Renal cortical epithelial cell (primary cell): ENCODE results near the gene UMAD1. TPM values are rescaled to one million over a fixed set of nuclear protein-coding genes. Genes with fewer than 3 reads are reported as not detected.
"Not testable (repeated sequence)": the region's sequence is repeated elsewhere in the genome, so short reads cannot be mapped to it uniquely, and the experiment has no call there.

Experiments
- DNase-seq: peaks from one replicate; pipeline ENCODE4 v3.0.0-alpha.2; 2011; ENCODE audit warnings: low read depth
- total RNA-seq: library from RNA; depleted of rRNA; stranded (reverse); fragments of >200 nt; gene quantifications from 2 replicates; pipeline ENCODE4 v1.2.3, GENCODE V29; 2014

The UMAD1 gene
- total RNA-seq, 1 donor from 2014 or later = 24.2 TPM

- no peak for DNase-seq
Measured at GRCh38 chr7:7652798-7653540, 12.4 kb downstream of the UMAD1 start.

GRCh38 chr7:7653593-7654187 is 13.1 kb downstream of the UMAD1 start:
- no peak for DNase-seq

GRCh38 chr7:7654964-7655715 is 14.6 kb downstream of the UMAD1 start:
- DNase-seq = no peak

- DNase-seq = not testable (repeated sequence)
Measured at GRCh38 chr7:7656459-7656858, 15.9 kb downstream of the UMAD1 start.

GRCh38 chr7:7662527-7662926 is 22.0 kb downstream of the UMAD1 start:
- no peak for DNase-seq

- no peak for DNase-seq
Measured at GRCh38 chr7:7664291-7664690, 23.7 kb downstream of the UMAD1 start.

- no peak for DNase-seq
Measured at GRCh38 chr7:7665031-7665430, 24.5 kb downstream of the UMAD1 start.

- DNase-seq = no peak
Measured at GRCh38 chr7:7667187-7667586, 26.6 kb downstream of the UMAD1 start.

- DNase-seq = no peak
Measured at GRCh38 chr7:7668706-7669105, 28.2 kb downstream of the UMAD1 start.

GRCh38 chr7:7670490-7670889 is 29.9 kb downstream of the UMAD1 start:
- no peak for DNase-seq

- no peak for DNase-seq
Measured at GRCh38 chr7:7671361-7671760, 30.8 kb downstream of the UMAD1 start.

- no peak for DNase-seq
Measured at GRCh38 chr7:7672545-7673239, 32.1 kb downstream of the UMAD1 start.

GRCh38 chr7:7673240-7673550 is 32.6 kb downstream of the UMAD1 start:
- no peak for DNase-seq

- no peak for DNase-seq
Measured at GRCh38 chr7:7675686-7676085, 35.1 kb downstream of the UMAD1 start.

- peak; percentile 10 for DNase-seq
Measured at GRCh38 chr7:7679640-7680039, 39.1 kb downstream of the UMAD1 start.

- peak; percentile 83 for DNase-seq
Measured at GRCh38 chr7:7681191-7681935, 40.8 kb downstream of the UMAD1 start.

- DNase-seq = no peak
Measured at GRCh38 chr7:7681936-7682329, 41.4 kb downstream of the UMAD1 start.

GRCh38 chr7:7682861-7683260 is 42.3 kb downstream of the UMAD1 start:
- no peak for DNase-seq

GRCh38 chr7:7686811-7687508 is 46.4 kb downstream of the UMAD1 start:
- DNase-seq = peak; percentile 4

- DNase-seq = no peak
Measured at GRCh38 chr7:7687800-7688199, 47.2 kb downstream of the UMAD1 start.

GRCh38 chr7:7688310-7688709 is 47.8 kb downstream of the UMAD1 start:
- no peak for DNase-seq
